AG10803 (cell line): Measurements from ENCODE around the gene KLF9.
A peak's percentile ranks its signal among the peaks of the same experiment; 100 is the strongest.

ENCODE experiments used
- DNase-seq: peaks from one replicate; pipeline ENCODE4 v3.0.0; 2010; ENCODE audit warnings: low read depth
- H3K4me3 ChIP-seq: 2 replicates; pipeline ENCODE4 v1.5.1; 2011; ENCODE audit warnings: mild to moderate bottlenecking, low read length, control low read depth
- CTCF ChIP-seq: conservative IDR thresholded peaks from 2 replicates; pipeline ENCODE4 v1.5.1; 2011; ENCODE audit warnings: mild to moderate bottlenecking, low read length, control low read depth, inconsistent platforms

Gene KLF9

GRCh38 chr9:70413799-70414775, at the start of gene KLF9:
Gene KLF9 (minus strand): TSS chr9:70414657. CDS start chr9:70413363, 1,294 bp downstream.
- DNase-seq: peak; percentile 98
- peak within 1 kb of the TSS; percentile 99 for H3K4me3 ChIP-seq
- TF ChIP-seq CTCF: no peak

GRCh38 chr9:70463877-70464276, 49.4 kb upstream of the KLF9 start:
- no peak for TF ChIP-seq CTCF
- no peak for DNase-seq
- no peak overlapping the region for H3K4me3 ChIP-seq

GRCh38 chr9:70462300-70462699, 47.8 kb upstream of the KLF9 start:
- no peak for TF ChIP-seq CTCF
- DNase-seq: no peak

GRCh38 chr9:70457235-70457634, 42.8 kb upstream of the KLF9 start:
- no peak for TF ChIP-seq CTCF
- no peak overlapping the region for H3K4me3 ChIP-seq

More at GRCh38 chr9:70462300-70462699, 47.8 kb upstream of the KLF9 start:
- H3K4me3 ChIP-seq: no peak overlapping the region

GRCh38 chr9:70455993-70456704, 41.7 kb upstream of the KLF9 start:
- no peak for TF ChIP-seq CTCF
- no peak for DNase-seq
- no peak overlapping the region for H3K4me3 ChIP-seq

More at GRCh38 chr9:70457235-70457634, 42.8 kb upstream of the KLF9 start:
- no peak for DNase-seq

- no peak for TF ChIP-seq CTCF
- no peak for DNase-seq
- H3K4me3 ChIP-seq: no peak overlapping the region
Measured at GRCh38 chr9:70452365-70452764, 37.9 kb upstream of the KLF9 start.
